ENCODE measurements around the gene ZSWIM6. TPM values are rescaled to one million over a fixed set of nuclear protein-coding genes. Genes with fewer than 3 reads are reported as not detected.

ZSWIM6 gene
- polyA plus RNA-seq, 2 of the 4 experiments (the other 2 are of a cell fraction), result 8.9 to 18.0 TPM

- WGBS (ENCODE audit: missing lambda C conversion rate), result 89% methylated on average over 5 of the region's 5 CpGs
- FAIRE-seq (no peak), DNase-seq (ENCODE audit: low read depth in 1 of 2, low spot score in 1 of 2) (no peak), ATAC-seq (no peak)
- ChIA-PET CTCF (interaction anchor here (2.8 kb wide), 1 partner anchor 37 kb away, joined by 7 read pairs; no protein-coding TSS in a partner anchor), POLR2A (no interaction called here)
- Histone ChIP-seq H3K4me1 (peaks cover 16% of the 10 kb centered on the region), H3K27ac (no peak overlapping the region), H3K4me3 (no peak overlapping the region), H3K4me2 (no peak overlapping the region), H3K9me3 (no peaks in the 10 kb centered on the region)
- TF ChIP-seq RCOR1 (IDR thresholded peaks at IDR 0.05; ENCODE audit: low read depth, low read length), result no peak
- TF ChIP-seq JUN (IDR thresholded peaks at IDR 0.05), result no peak
- TF ChIP-seq ZNF302 (CRISPR knock-in tag; IDR thresholded peaks at IDR 0.05), result no peak
- no peak for TF ChIP-seq RFX5 (IDR thresholded peaks at IDR 0.05)
- TF ChIP-seq, protein P1, sequence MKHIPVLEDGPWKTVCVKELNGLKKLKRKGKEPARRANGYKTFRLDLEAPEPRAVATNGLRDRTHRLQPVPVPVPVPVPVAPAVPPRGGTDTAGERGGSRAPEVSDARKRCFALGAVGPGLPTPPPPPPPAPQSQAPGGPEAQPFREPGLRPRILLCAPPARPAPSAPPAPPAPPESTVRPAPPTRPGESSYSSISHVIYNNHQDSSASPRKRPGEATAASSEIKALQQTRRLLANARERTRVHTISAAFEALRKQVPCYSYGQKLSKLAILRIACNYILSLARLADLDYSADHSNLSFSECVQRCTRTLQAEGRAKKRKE (CRISPR knock-in tag; IDR thresholded peaks at IDR 0.05; ENCODE audit: low read depth), result no peak
- no peak for TF ChIP-seq CHD2 (IDR thresholded peaks at IDR 0.05; ENCODE audit: low read length, partially characterized antibody)
- TF ChIP-seq, protein P2, sequence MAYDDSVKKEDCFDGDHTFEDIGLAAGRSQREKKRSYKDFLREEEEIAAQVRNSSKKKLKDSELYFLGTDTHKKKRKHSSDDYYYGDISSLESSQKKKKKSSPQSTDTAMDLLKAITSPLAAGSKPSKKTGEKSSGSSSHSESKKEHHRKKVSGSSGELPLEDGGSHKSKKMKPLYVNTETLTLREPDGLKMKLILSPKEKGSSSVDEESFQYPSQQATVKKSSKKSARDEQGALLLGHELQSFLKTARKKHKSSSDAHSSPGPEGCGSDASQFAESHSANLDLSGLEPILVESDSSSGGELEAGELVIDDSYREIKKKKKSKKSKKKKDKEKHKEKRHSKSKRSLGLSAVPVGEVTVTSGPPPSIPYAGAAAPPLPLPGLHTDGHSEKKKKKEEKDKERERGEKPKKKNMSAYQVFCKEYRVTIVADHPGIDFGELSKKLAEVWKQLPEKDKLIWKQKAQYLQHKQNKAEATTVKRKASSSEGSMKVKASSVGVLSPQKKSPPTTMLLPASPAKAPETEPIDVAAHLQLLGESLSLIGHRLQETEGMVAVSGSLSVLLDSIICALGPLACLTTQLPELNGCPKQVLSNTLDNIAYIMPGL (CRISPR knock-in tag; IDR thresholded peaks at IDR 0.05; ENCODE audit: borderline replicate concordance), result no peak
- no peak for TF ChIP-seq BHLHE40 (IDR thresholded peaks at IDR 0.05; ENCODE audit: low read depth, low read length)
- TF ChIP-seq PHF8 (IDR thresholded peaks at IDR 0.05; ENCODE audit: borderline replicate concordance, low read depth), result no peak
- TF ChIP-seq KDM1A (IDR thresholded peaks at IDR 0.05; ENCODE audit: low read depth), result no peak
- TF ChIP-seq HOXB13 (CRISPR knock-in tag; IDR thresholded peaks at IDR 0.05; ENCODE audit: low read depth), result no peak
- TF ChIP-seq FOSL2 (IDR thresholded peaks at IDR 0.05), result no peak
- TF ChIP-seq FOSL2 (CRISPR knock-in tag; IDR thresholded peaks at IDR 0.05), result no peak
- no peak for TF ChIP-seq RAD21 (conservative IDR thresholded peaks at IDR 0.05 in 1 of 2, IDR thresholded peaks at IDR 0.05 in 1 of 2)
- no peak for TF ChIP-seq MAFK (IDR thresholded peaks at IDR 0.05; ENCODE audit: partially characterized antibody)
- TF ChIP-seq TP53 (CRISPR knock-in tag; IDR thresholded peaks at IDR 0.05), result no peak
- TF ChIP-seq, protein P3, sequence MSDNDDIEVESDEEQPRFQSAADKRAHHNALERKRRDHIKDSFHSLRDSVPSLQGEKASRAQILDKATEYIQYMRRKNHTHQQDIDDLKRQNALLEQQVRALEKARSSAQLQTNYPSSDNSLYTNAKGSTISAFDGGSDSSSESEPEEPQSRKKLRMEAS (IDR thresholded peaks at IDR 0.05), result no peak
These were observed 38.2 kb upstream of the ZSWIM6 start for GRCh38 chr5:61293873-61294272.

DNA sequence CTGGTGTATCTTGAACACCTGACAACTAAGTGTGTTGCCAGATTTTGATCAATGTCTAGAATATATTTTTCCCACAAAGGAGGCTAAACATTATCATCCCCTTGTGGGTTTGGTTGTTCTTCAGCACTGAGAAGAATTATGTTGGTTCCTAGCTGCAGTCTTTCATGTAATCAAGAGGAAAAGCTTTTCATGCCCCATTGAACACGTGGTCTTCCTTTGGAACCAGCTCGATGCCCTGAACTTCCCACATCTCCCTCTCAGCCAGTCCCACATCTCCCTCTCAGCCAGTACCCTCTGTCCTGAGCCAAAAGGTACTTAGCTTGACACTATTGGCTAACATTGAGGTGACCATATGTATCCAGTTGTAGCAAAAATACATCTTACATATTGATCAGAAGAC is 36.7 kb upstream of the ZSWIM6 start:
- 90% methylated on average over 2 of the region's 2 CpGs for WGBS (ENCODE audit: missing lambda C conversion rate)
- CTCF ChIA-PET, result interaction anchor here (1.4 to 2.8 kb wide), 2 partner anchors 9 to 36 kb away, joined by 4 to 7 read pairs; no protein-coding TSS in a partner anchor
- no peak overlapping the region for H3K27ac ChIP-seq
- H3K4me2 ChIP-seq, result no peak overlapping the region
- H3K4me1 ChIP-seq, result peaks cover 30% of the 10 kb centered on the region
- no peaks in the 10 kb centered on the region for H3K9me3 ChIP-seq
- no peak for DNase-seq (ENCODE audit: low read depth in 1 of 2, low spot score in 1 of 2)
- ATAC-seq, result no peak
- no peak for FAIRE-seq
- TF ChIP-seq HOXB13 (CRISPR knock-in tag; IDR thresholded peaks at IDR 0.05; ENCODE audit: low read depth) (no peak), ZNF302 (CRISPR knock-in tag; IDR thresholded peaks at IDR 0.05) (no peak), EP300 (IDR thresholded peaks at IDR 0.05) (no peak), ZC3H11A (IDR thresholded peaks at IDR 0.05) (no peak), JUN (IDR thresholded peaks at IDR 0.05) (no peak), RNF2 (IDR thresholded peaks at IDR 0.05; ENCODE audit: borderline replicate concordance, low read depth) (no peak), GATA3 (IDR thresholded peaks at IDR 0.05; ENCODE audit: borderline replicate concordance) (no peak), JUNB (IDR thresholded peaks at IDR 0.05) (no peak), FOSB (CRISPR knock-in tag; IDR thresholded peaks at IDR 0.05) (0 out of 2 replicates have a peak, but pooled peaks have one; percentile 26)
- no peak overlapping the region for H3K4me3 ChIP-seq
- POLR2A ChIA-PET, result no interaction called here
